DOHH2 (cell line): ENCODE data around the gene RAB3D.
"Not testable (repeated sequence)": the region's sequence is repeated elsewhere in the genome, so short reads cannot be mapped to it uniquely, and the experiment has no call there.

ENCODE experiments used
- H3F3A ChIP-seq: fragments of 200-600 bp; sonication (generic), shearing (Covaris generic); 2 replicates; pipeline ENCODE4 v1.6.0; 2016; ENCODE audit warnings: antibody characterized with exemption, mild to moderate bottlenecking; ENCODE audit not compliant: control insufficient read depth, insufficient read depth
- H3K27ac ChIP-seq: fragments of 200-600 bp; sonication (generic); 2 replicates; pipeline ENCODE4 v1.5.1; 2014; ENCODE audit warnings: low read depth, mild to moderate bottlenecking, low read length, moderate library complexity
- H3K27me3 ChIP-seq: fragments of 200-600 bp; sonication (generic); 2 replicates; pipeline ENCODE4 v1.6.1; 2014; ENCODE audit warnings: mild to moderate bottlenecking, low read length, mixed read lengths; ENCODE audit not compliant: control insufficient read depth
- H3K36me3 ChIP-seq: fragments of 200-600 bp; sonication (generic); 2 replicates; pipeline ENCODE4 v1.6.1; 2014; ENCODE audit warnings: mild to moderate bottlenecking, low read length, moderate library complexity, mixed read lengths; ENCODE audit not compliant: control insufficient read depth
- H3K4me1 ChIP-seq: fragments of 200-600 bp; sonication (generic); 2 replicates; pipeline ENCODE4 v1.6.1; 2014; ENCODE audit warnings: mild to moderate bottlenecking, low read length, mixed read lengths; ENCODE audit not compliant: control insufficient read depth
- H3K4me2 ChIP-seq: fragments of 200-600 bp; sonication (generic); 2 replicates; pipeline ENCODE4 v1.6.0; 2014; ENCODE audit warnings: mild to moderate bottlenecking, low read length, moderate library complexity
- H3K4me3 ChIP-seq: fragments of 200-600 bp; sonication (generic); 2 replicates; pipeline ENCODE4 v1.5.1; 2014; ENCODE audit warnings: mild to moderate bottlenecking, low read length, mixed read lengths
- H3K79me2 ChIP-seq: fragments of 200-600 bp; sonication (generic); 2 replicates; pipeline ENCODE4 v1.6.1; 2014; ENCODE audit warnings: mild to moderate bottlenecking, low read length, mixed read lengths; ENCODE audit not compliant: control insufficient read depth
- H3K9me2 ChIP-seq: fragments of 200-600 bp; sonication (generic); replicated peaks from 2 replicates; pipeline ENCODE4 v1.6.1; 2014; ENCODE audit warnings: mild to moderate bottlenecking, low read length, mixed read lengths; ENCODE audit not compliant: control insufficient read depth
- H3K9me3 ChIP-seq: fragments of 200-600 bp; sonication (generic); 2 replicates; pipeline ENCODE4 v1.6.1; 2014; ENCODE audit warnings: antibody characterized with exemption, low read length, mixed read lengths; ENCODE audit not compliant: control insufficient read depth, insufficient read depth
- H4K20me1 ChIP-seq: fragments of 200-600 bp; sonication (generic); 2 replicates; pipeline ENCODE4 v1.6.0; 2014; ENCODE audit warnings: low read depth, mild to moderate bottlenecking, antibody characterized with exemption, low read length, moderate library complexity; ENCODE audit not compliant: control insufficient read depth, insufficient read depth
- CTCF ChIP-seq: fragments of 200-600 bp; sonication (generic); IDR thresholded peaks from one replicate; pipeline ENCODE4 v1.5.1; 2014; ENCODE audit warnings: antibody characterized with exemption, mild to moderate bottlenecking, low read depth, low read length; ENCODE audit not compliant: poor library complexity, severe bottlenecking
- EZH2phosphoT487 ChIP-seq: fragments of 200-600 bp; sonication (generic); IDR thresholded peaks from 2 replicates; pipeline ENCODE4 v1.6.1; 2017; ENCODE audit warnings: borderline replicate concordance, mild to moderate bottlenecking, antibody characterized with exemption, low read length, moderate library complexity, mixed read lengths

Gene RAB3D

DNA sequence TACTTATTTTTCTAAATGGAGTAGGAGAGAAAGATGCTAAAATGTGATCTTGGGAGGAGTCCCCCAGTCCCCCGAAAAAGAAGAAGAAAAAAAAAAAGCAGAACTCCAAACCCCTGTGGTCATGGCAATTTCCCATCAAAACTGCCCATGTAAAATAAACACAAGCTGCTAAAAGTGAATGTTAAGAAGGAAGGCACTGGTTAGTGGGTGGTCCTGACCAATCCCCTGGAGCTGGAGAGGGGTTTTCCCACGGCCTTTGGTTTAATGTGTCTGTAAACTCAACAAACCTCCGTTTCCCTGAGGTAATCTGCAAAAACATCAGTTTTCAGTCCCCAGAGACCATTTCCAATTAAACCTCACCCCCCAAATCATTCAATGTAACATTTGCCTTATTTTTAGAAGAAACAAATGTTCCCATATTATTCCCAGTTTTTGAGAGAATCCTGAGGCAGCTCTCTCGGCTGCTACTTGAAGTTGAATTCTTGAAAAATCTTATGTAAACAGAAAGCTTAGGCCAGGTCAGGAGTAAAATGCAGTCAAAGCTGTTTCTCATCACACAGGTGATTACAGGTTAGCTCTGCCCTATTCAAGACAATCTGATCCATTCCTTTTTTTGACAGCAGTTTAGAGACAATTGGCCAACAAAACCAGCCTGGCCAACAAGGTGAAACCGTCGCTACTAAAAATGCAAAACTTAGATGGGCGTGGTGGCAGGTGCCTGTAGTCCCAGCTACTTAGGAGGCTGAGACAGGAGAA lies 17.0 kb downstream of the RAB3D start:
- peak overlapping the region; percentile 17 for H3K27ac ChIP-seq
- H3K4me2 ChIP-seq: peak overlapping the region; percentile 63

GRCh38 chr19:11321191-11322126 lies 18.0 kb downstream of the RAB3D start:
- TF ChIP-seq CTCF (no peak), EZH2phosphoT487 (no peak)
- peak overlapping the region; percentile 70 for H3K4me3 ChIP-seq
- H3K9me3 ChIP-seq: no peaks in the 10 kb centered on the region
- H3K27me3 ChIP-seq: no peaks in the 10 kb centered on the region
- peaks cover 10% of the 10 kb centered on the region; the same call in 1 of the 2 replicates for H3F3A ChIP-seq
- no peaks in the 10 kb centered on the region for H3K9me2 ChIP-seq
- peaks cover 38% of the 10 kb centered on the region for H3K79me2 ChIP-seq
- H3K4me2 ChIP-seq: peak overlapping the region; percentile 63
- peaks cover 60% of the 10 kb centered on the region for H3K4me1 ChIP-seq
- no peaks in the 10 kb centered on the region for H4K20me1 ChIP-seq
- H3K36me3 ChIP-seq: no peaks in the 10 kb centered on the region
- H3K27ac ChIP-seq: peak overlapping the region; percentile 56

More for the DNA sequence above, 17.0 kb downstream of the RAB3D start:
- H3K27me3 ChIP-seq: no peaks in the 10 kb centered on the region
- H3K79me2 ChIP-seq: peaks cover 32% of the 10 kb centered on the region
- TF ChIP-seq EZH2phosphoT487 (no peak), CTCF (no peak)
- no peaks in the 10 kb centered on the region for H3K36me3 ChIP-seq
- peaks cover 10% of the 10 kb centered on the region; the same call in 1 of the 2 replicates for H3F3A ChIP-seq
- no peaks in the 10 kb centered on the region for H3K9me2 ChIP-seq
- H3K4me3 ChIP-seq: no peak overlapping the region
- no peaks in the 10 kb centered on the region for H3K9me3 ChIP-seq
- peaks cover 58% of the 10 kb centered on the region for H3K4me1 ChIP-seq
- H4K20me1 ChIP-seq: no peaks in the 10 kb centered on the region

GRCh38 chr19:11320278-11320995 lies 19.0 kb downstream of the RAB3D start:
- peak overlapping the region; percentile 63 for H3K4me2 ChIP-seq
- not testable (repeated sequence) for H3K36me3 ChIP-seq, H3K9me3 ChIP-seq, H3K27me3 ChIP-seq, H3K9me2 ChIP-seq, H4K20me1 ChIP-seq, H3F3A ChIP-seq
- H3K4me1 ChIP-seq: peaks cover 60% of the 10 kb centered on the region
- peak overlapping the region; percentile 70 for H3K4me3 ChIP-seq
- peaks cover 44% of the 10 kb centered on the region for H3K79me2 ChIP-seq
- peak overlapping the region; percentile 56 for H3K27ac ChIP-seq
